ENCODE data around the gene CBLC.

DNA sequence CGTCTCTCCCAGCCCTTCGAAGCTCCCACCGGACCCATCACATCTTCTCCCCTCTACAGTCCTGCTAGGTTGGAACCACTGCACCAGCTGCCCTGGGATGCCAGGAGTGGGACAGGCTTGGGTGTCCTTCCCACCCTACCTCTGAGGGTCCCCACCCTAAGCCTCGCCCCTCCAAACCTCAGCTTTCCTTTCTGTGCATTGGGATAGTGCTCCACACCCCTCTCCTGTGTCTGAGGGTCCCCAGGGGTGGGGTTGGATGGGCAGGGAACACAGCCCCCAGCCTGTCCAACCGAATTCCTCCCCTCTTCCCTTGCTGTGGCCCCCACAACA lies 31.1 kb upstream of the CBLC start:
- TF ChIP-seq POLR2A (IDR thresholded peaks at IDR 0.05; ENCODE audit: low read depth, low read length) = no peak
- no peak for TF ChIP-seq POLR2AphosphoS5 (IDR thresholded peaks at IDR 0.05; ENCODE audit: low read depth, low read length)

All from GM12892 (cell line).